GM19455 (cell line): ENCODE data around the gene NRP1.
"Not testable (repeated sequence)": the region's sequence is repeated elsewhere in the genome, so short reads cannot be mapped to it uniquely, and the experiment has no call there.

Experiments used
- ATAC-seq: cut with Tn5 transposase; IDR thresholded peaks from one replicate; pipeline ENCODE4 v1.9.1; 2021; ENCODE audit not compliant: unreplicated experiment

NRP1 gene

GRCh38 chr10:33240931-33241330 lies 93.5 kb downstream of the NRP1 start:
- ATAC-seq, result no peak

GRCh38 chr10:33240258-33240657 lies 94.2 kb downstream of the NRP1 start:
- no peak for ATAC-seq

DNA sequence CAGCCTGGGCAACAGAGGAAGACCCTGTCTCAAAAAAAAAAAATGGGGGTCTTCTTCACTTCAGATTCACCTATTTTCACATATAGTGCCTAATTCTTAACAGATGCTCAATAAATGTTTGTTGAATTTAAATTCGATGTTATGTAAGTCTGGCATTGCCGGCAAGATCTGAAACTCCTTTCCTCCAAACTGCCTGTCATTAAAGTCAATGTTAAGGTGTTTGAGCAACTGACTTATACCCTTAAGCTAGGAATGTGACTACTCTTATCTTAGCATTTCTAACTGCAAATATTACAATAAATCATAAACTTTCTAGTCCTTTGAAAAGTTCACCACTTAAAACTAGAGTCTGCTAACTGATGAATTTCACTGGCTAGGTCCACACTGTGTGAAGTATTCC lies 95.2 kb downstream of the NRP1 start:
- no peak for ATAC-seq

DNA sequence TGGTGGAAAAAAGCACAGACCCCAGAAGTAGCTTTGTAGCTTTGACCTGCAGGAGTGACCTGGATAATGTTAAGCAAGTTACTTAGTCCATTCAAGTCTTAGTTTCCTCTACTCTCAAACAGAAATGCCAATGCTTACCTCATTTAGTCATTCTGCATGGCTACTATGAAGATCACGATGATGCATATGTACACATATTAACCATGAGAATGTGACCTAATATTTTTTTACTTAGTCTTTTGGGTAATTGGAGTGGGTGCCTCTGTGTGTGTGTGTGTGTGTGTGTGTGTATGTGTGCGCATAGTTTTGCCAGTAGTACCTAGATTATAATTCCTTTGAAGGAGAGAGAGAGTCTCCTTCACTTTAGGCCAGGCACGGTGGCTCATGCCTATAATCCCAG lies 95.8 kb downstream of the NRP1 start:
- no peak for ATAC-seq

DNA sequence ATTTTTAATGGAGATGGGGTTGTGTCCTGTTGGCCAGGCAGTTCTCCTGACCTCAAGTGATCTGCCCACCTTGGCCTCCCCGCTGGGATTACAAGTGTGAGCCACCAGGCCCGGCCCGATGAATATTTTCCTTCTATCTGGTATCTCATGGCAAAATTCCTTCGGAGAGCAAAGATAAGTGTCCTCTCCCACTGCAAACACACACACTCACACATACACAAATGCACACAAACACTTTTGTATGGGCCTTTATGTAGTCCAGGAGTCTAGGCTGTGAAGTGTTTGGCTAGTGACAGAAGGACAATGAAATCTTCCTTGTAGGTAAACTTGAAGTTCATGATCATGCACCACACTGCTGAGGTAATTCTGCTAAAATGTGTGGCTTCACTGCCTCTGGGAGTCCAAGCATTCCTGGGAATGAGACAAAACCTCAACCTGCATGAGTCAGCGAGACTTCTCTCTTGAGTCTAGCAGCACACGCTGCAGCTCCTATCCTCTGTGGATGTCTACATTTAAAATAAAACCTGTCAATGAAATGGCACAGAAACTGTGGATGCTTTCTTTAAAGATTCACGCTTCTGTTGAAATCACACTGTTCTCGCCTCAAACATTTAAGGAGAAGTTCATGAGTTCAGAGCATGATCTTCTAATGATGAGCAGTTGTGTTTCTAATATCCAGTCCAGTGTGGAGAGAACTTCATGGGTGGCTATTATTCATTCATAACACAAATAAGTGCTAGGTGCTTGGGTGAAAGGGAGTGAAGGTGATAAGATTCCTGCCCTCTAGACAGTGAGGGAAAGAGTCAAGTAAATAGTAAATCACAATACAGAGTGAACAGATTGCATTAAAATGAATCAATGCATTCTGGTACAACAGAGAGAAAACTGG lies 96.5 kb downstream of the NRP1 start:
- ATAC-seq, result no peak

DNA sequence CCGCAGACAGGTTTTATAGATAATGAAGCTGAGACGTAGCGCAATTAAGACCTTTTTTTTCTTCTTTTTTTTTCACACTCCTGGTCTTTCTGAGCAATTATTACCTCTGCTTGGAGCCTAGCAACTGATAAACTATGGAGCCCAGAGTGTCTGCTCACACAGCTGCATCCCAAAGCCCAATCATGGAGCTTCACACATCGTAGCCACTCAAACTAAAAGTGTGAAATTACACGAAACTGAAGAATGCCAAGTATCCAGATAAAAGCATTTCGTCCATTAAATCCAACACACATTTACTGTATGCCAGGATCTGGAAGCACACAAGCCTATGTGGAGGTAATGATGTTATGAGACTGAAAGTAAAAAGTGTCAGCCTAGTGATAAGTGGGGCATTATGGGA lies 97.6 kb downstream of the NRP1 start:
- ATAC-seq, result no peak

- no peak for ATAC-seq
Observed at GRCh38 chr10:33235951-33236350, 98.5 kb downstream of the NRP1 start.

DNA sequence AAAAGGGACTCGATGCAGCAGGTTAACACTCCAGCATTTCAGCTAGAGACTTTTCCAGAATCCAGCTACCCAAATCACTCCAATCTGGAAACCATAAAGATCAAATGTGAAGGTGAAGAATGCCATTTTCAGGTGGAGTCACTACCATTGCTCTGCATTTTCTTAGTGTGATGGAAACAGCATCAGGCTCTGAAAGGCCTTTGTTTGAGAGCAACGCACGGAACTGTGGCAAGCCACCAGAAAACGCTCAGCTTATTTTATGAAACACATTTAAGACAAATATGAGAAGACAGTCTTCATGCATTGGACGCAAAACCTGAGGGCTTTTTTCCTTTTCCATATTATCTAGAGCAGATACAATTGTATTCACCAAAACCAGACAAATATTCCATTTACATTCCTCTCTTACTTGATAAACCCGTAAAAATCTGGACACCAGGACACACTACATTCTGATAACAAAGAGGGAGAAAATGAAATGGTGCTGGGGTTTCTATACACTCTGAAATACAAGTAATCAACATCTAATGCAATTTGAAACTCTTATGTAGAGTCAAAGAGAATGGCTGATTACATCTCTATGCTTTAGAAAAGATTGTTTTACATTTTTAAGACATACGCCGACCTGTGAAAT lies 99.1 kb downstream of the NRP1 start:
- no peak for ATAC-seq

DNA sequence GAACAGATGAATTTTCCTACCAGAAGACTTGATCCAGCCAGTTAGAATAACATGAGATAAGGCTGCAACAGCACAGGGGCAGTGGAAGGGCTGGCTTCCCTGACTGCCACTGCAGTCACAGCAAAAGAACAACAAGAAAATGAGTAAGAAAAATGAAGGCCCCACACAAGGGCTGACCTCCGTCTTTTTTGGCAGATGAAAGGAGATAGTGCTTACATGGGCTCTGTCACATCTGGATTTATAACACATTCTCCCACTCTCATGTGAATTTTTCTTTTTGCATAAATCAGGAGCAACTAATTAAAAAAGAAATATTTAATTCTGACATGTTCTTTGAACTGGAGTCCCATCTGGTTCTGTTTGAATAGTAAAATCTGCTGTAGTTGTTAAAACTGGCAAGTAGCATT lies 99.6 kb downstream of the NRP1 start:
- no peak for ATAC-seq

DNA sequence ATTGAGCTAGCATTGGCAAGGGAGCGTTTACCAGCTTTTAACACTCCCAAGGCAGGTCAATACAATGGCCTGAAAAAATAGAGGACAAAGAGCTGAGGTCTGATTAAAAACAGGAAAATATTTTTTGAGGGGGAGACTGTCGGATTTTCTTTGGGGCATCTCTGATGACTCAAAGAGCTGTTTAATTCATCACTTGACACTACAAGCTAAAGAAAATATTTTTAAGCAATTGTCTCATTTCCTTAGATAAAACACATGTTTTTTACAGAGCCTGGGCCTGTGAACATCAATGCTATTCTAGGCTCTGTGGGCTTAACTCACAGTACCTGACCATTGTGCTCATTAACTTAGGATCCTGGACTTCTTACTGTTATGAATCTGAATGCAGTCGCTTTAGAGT lies 100.8 kb downstream of the NRP1 start:
- no peak for ATAC-seq

- no peak for ATAC-seq
Observed at GRCh38 chr10:33233221-33233620, 101.2 kb downstream of the NRP1 start.

DNA sequence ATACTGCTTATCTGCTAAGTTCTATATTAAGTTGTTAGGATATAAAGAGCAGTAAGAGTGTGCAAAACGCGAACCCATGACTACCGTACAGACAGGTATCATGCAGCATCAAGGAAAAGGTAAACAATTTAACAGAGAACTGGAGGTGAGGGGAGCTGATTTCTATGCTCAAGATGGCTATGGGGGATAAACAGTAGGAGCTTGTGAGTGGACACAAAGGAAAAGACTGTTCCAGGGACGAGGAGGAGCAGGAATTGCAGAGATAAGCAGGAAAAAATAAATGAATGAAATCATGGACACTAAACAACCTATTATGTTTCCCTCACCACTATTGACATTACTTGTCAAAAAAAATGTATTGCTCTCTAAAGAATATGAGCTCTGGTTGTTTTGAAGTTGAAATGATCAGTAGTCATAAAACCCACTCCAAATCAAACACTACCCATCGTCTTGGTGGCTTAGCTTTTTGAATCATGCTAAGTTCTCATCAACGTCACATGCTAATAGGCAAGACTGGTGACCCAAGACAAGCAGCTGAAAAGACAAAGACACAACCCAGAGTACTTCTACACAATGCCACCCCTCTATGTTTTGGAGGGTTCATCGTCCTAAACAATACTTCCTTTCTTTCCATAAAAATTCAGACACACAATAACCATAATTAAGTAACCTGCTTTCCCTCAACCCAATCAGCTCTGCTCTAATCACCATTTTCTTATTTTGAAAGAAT lies 102.7 kb downstream of the NRP1 start:
- ATAC-seq, result no peak

- ATAC-seq, result no peak
Observed at GRCh38 chr10:33229949-33230267, 104.6 kb downstream of the NRP1 start.

DNA sequence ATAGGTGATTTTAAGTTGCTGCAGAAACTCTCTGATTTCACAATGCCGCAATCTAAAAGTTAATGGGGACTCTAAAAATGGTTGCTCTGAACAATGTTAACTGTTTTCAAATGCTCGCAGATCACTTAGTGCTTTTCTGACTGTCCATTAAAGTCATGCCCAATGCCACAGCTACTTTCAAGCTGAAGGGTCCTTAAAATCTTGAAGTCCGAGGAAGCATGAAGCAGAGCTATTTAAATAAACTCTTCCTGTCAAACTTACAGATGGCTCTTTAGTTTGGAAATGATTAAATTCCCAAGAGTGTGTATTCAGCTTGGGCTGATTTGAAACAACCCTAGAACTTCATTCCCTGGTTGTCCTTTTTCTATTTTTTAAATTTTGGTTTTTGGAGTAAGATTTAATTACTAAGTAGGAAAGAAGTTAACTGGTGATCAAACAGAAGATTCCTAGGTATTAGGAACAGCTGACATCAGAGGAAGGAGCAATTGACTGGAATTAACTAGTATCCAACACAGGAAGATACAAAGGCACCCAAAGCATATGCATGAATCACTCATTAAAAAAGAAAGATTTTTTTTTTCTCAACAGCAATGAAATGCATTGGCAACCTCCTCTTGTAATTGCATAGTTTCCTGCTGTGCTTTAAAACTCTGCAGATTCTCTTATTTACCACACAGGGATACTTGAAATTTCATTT lies 105.1 kb downstream of the NRP1 start:
- no peak for ATAC-seq

GRCh38 chr10:33228426-33228825 lies 106.0 kb downstream of the NRP1 start:
- ATAC-seq, result no peak

DNA sequence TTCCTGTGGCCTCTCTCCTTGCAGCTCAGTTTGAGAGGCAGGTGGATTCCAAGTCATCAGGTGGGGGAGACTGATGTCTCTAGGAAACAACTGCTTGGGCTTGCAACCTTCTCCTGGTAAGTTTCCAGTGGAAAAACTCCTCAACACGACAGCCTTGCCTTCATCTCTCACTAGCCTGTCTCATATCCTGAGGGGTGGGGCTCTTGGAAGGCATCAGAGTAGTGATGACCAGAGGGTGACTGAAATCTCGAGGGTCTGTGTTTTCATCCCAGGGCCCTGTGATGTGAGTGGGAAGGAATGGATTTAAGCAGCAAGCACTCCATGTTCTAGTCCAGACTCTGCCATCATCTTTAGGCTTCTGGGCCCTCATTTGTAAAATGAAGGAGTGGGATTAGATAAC lies 107.0 kb downstream of the NRP1 start:
- no peak for ATAC-seq

GRCh38 chr10:33224251-33224965 lies 110.1 kb downstream of the NRP1 start:
- no peak for ATAC-seq

DNA sequence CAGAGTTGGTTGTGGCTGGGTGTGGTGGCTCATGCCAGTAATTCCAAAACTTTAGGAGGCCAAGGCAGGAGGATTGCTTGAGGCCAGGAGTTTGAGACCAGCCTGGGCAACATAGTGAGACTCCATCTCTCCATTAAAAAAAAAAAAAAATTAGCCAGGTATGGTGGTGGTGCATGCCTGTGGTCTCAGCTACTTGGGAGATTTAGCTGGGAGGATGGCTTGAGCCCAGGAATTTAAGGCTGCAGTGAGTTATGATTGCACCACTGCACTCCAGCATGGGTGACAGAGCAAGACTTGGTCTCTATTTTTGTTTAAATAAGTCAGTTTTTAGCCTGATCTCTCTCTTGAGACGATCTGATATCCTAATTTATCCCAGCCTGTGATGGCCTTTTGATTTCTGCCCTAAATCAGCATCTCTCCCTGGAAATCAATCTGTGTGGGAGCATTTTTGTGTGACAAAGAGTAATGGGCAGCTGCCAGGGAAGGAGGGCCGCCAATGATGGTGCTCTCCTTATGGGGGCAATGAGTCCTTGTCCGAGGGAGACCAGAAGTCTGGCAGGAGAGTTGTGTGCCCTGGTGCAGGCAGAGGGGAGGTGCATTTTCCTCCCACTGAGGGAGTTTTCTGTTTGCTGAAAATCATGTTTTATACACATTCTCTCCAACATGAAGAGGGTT lies 111.0 kb downstream of the NRP1 start:
- ATAC-seq, result no peak

DNA sequence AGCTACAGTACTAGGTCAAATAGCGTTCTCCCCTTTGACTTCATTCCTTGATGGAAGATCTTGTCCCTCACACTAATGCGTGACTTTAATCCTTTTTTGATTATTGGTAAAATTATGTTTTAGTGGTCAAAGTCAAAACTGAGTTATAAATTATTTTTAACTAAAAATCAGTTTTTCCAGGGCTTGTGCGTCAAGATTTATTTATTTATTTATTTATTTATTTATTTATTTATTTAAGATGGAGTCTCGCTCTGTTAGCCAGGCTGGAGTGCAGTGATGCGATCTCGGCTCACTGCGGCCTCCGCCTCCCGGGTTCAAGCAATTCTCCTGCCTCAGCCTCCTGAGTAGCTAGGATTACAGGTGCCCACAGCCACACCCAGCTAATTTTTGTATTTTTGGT lies 112.2 kb downstream of the NRP1 start:
- not testable (repeated sequence) for ATAC-seq

DNA sequence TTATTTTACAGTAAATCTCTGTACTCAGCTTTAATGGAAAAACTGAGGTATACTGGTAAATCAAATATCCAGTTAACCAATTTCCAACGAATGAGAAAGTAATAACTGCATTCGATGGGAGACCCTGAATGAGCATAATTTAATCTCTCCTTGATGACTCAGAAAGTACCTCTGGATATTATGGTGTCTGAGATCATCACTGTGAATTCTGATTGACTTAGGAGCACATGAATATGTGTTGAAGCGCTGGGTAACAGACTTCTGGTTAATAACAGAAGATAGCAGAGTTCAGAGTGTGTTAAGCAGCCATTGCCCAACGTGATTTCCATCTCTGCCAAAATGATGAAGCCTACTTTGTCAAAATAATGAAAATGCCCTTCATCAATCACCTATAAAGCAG lies 116.6 kb downstream of the NRP1 start:
- ATAC-seq, result no peak
